ENCODE results near the gene ZDBF2.
"Not testable (repeated sequence)": the region's sequence is repeated elsewhere in the genome, so short reads cannot be mapped to it uniquely, and the experiment has no call there.

Gene ZDBF2

GRCh38 chr2:206260188-206261012 is 14.1 kb upstream of the ZDBF2 start:
- no peak for DNase-seq

- no peak for DNase-seq
Measured at GRCh38 chr2:206263959-206264603, 10.4 kb upstream of the ZDBF2 start.

GRCh38 chr2:206266130-206267125 is 8.0 kb upstream of the ZDBF2 start:
- no peak for DNase-seq

DNA sequence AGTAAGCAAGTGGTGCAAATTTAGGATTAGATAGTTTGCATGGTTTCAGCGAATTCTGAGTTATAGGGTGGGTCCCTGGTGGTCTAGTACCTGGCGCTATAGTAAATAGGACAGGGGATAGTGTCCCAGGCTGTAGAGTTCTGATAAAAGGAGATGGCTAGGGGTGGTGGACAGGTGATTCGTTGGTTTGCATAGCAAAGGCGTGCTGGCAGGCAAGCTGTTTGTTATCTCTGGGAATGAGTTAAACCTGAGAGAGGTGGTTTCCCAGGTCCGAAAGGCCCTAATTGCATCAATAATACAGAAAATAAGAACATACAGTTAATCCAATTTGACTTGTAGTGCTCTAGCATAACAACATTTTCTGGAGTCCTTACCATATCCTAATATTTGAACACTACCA is 6.9 kb upstream of the ZDBF2 start:
- no peak for DNase-seq

- DNase-seq = no peak
Measured at GRCh38 chr2:206271065-206271464, 3.4 kb upstream of the ZDBF2 start.

GRCh38 chr2:206273905-206274304 is 558 bp upstream of the ZDBF2 start:
- DNase-seq = no peak

GRCh38 chr2:206275312-206276055 is 1.0 kb downstream of the ZDBF2 start:
- DNase-seq = no peak

DNA sequence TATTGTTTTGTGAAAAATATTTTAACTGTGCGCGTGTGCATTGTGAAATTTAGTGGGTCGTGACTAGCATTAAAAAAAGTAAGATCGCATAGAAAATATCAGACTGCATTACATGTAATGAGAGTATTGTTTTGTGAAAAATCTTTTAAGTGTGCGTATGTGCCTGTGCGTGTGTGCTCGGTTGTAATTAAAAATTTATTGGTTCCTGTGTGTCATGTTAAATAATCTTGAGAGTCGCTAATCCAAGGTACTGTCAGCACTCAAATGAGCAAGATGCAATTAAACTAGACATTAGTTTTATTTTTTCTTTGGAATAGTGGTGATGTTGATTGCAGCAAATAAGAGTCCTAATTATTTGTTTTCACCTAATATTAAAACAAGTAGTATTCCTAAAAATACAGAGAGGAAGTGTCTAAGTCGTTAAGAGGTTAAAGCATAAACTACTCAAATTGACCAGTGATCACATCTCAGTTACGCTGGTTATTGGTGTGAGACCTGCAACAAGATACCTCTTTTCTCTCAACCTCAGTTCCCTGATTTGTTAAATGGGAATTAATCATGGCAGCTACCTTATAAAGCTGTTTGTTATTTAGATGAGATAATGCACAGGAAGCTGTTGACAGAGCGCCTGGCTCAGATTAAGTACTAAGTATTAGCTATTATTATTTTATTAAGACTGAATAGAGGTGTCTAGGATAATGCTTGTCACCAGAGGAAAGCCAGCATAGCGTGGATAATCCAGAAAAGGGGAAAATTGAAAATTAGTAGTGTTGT is 1.9 kb downstream of the ZDBF2 start:
- no peak for DNase-seq

DNA sequence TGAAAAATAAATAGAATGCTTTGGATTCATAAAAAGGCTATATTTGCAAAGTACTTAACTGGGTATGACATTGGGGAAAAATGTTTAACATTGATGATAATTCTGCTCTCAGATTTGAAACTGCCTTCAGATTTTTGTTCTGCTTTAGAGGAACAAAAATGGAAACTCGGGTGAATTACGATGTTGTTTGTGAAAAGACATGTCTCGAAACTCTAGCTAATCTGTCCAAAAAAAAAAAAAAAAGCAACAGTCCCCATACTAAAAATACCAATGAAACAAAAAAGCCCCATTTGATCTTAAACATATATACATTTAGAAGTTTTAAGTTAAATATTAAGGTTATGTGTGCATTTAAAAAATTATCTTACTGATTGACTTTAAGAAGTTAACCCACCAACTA is 3.0 kb downstream of the ZDBF2 start:
- DNase-seq = no peak

DNA sequence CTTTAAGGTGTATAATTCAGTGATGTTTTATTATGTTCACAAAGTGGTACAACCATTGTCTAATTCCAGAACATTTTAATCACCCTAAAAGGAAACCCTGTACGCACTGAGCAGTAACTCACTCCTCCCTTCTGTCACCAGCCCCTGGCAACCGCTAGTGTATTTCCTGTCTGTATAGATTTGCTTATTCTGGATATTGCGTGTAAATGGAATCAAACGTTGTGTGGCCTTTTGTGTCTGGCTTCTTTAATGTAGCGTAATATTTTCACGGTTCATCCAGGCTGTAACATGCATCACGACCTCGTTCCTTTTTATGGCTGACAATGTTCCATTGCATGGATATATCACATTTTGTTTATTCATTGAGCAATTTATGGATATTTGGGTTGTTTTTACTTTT is 8.3 kb downstream of the ZDBF2 start:
- DNase-seq = no peak

DNA sequence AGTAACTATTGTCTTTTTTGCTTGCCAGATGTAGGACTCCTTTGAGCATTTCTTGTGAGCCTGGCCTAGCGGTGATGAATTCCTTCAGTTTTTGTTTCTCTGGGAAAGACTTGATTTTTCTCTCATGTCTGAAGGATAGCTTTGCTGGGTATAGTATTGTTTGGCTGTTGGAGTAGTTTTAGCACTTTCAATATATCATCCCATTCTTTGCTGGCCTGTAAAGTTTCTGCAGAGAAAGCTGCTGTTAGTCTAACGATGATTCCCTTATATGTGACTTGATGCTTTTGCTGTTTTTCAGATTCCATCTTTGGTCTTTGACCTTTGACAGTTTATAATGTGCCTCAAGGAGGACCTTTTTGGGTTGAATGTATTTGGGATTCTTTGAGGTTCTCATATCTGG is 12.7 kb downstream of the ZDBF2 start:
- no peak for DNase-seq

- no peak for DNase-seq
Measured at GRCh38 chr2:206289391-206289790, 14.9 kb downstream of the ZDBF2 start.

DNA sequence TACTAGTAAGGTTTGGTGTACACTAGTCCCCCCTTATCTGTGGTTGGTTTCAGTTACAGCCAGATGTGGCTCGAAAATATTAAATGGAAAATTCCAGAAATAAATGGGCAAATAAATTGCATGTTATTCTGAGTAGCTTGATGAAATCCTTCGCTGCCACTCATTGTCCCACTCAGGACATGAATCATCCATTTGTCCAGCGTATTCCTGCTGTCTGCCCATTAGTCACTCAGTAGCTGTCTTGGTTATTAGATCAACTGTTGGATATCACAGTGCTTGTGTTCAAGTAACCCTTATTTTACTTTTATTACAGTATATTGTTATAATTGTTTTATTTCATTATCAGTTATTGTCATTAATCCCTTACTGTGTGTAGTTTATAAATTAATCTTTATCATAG is 21.7 kb downstream of the ZDBF2 start:
- no peak for DNase-seq

- DNase-seq = not testable (repeated sequence)
Measured at GRCh38 chr2:206299608-206300007, 25.1 kb downstream of the ZDBF2 start.

DNA sequence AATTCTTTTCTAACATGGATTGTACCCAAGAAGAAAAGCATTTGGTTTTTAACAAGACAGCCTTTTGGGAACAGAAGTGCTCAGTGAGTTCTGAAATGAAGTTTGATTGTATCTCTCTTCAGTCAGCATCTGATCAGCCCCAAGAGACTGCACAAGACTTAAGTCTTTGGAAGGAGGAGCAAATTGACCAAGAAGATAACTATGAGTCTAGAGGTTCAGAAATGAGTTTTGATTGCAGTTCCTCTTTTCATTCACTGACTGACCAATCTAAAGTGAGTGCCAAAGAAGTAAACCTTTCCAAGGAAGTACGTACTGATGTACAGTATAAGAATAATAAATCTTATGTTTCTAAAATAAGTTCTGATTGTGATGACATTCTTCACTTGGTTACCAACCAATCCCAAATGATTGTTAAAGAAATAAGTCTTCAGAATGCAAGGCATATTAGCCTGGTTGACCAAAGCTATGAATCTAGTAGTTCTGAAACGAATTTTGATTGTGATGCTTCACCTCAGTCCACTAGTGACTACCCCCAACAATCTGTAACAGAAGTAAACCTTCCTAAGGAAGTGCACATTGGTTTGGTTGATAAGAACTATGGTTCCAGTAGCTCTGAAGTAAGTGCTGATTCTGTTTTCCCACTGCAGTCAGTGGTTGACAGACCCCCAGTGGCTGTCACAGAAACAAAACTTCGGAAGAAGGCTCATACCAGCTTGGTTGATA is 31.2 kb downstream of the ZDBF2 start:
- DNase-seq = no peak

- DNase-seq = no peak
Measured at GRCh38 chr2:206311026-206311425, 36.6 kb downstream of the ZDBF2 start.

DNA sequence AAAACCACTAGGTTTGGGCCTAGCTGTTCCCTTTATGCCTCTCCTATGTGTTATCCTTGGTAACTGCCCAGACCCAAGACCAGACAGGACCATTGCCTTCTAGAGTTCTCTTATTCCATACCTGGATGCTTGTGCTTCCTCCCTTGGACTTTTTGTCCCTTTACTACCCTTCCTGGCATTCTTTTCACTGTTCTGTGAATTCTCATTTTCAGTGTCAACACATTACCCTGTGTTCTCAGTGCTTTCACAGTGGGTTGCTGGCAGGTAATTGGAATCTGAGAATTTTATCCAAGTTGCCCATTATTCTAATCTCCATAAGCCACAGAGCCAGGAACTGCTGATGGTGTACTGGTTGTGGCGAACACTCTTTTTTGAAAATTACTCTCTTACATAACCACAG is 41.7 kb downstream of the ZDBF2 start:
- no peak for DNase-seq

GRCh38 chr2:206323033-206323432 is 48.6 kb downstream of the ZDBF2 start:
- DNase-seq = no peak

- DNase-seq = no peak
Measured at GRCh38 chr2:206323486-206323885, 49.0 kb downstream of the ZDBF2 start.

DNA sequence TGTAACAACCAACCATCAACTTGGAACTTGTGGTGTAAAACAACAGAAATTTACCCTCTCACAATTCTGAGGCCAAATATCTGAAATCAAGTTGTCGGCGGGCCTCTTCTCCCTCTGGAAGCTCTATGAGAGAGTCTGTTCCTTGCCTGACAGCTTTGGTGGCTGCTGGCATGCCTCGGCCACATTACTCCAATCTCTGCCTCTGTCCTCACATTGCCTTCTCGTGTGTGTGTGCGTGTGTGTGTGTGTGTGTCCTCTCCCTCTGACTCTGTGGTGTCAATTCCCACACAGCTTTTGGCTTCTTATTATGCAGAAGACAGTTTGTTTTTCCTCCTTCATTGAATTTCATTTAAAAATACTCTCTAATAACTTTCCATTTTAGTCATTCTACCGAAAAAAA is 50.4 kb downstream of the ZDBF2 start:
- no peak for DNase-seq

GRCh38 chr2:206328974-206329373 is 54.5 kb downstream of the ZDBF2 start:
- DNase-seq = no peak
